Stimulated activated CD4-positive, alpha-beta T cell treated with anti-CD3 and anti-CD28 coated beads, Interleukin-1b, Interleukin-23, amount 100 ng/mL, for 24 hours (primary cell): ENCODE measurements around the gene CRB2.

Experiments used
- DNase-seq, 4 experiments: peaks; one replicate each; pipeline ENCODE4 v3.0.0-alpha.2; 2020; ENCODE audit warnings: low read depth in 4 of 4, low spot score in 1 of 4

CRB2 gene

DNA sequence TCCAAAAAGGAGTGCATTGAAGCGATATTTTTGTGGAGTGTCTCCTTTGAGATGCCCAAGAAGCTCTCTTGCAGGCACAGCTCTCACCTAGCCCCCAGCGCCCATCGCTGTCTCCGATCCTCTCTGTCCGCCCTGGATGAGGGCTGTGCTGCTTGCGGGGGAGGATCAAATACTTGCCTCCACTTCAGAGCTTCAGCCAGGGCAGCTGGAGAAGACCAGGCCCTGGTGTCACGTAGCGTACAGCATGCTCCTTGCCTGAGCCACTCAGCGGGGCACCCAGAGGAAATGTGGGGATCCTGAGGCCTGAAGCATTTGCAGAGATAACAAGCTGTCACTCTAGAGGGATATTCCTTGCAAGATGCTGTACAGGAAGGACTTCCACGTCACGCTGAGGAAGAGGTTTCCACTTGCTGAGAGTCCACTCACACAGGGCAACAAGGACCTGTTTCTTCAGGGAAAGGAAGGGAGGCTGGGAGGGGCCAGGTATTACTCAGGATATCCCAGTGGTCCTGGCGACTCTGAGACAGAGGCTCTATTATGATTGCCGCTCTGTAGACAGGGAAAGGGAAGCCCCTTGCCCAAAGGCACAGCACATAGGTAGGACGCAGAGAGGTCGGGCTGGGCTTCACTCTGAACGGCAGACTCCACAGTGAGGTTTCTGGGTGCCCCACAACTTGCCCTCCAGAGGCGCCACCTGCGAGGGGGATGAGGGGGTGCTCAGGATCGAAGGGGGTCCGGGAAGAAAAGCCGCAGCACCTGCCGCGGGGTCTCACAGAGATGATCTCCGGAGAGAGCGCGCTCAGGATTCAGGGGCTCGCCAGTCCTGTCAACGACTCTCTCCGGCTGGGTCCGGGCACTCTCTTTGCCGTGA, 64.0 kb downstream of the CRB2 start:
- DNase-seq: no peak

DNA sequence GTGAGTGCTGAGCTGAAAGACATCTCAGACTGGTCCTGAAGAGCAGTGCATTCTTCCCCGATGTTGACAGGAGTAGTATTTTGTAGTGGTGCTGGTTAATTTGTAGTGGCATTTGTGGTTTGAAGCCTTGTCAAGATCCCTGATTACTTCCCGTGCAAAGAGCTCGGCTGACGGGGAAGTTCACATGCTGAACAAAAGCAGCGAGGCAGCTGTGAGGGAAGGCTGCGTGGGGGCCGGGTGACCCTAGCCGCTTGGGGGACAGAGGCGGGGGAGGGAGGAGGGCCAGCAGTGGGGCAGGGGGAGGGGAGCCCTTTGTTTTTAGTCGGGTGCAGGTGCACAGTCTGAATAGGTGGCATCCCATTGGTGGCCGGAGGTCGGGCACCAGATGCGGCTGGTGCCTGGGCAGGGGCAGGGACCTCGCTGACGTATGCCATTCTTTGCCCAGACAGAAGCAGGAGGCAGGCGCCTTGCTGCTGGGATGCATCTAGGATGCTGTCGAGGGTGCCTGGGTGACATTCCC, 64.7 kb downstream of the CRB2 start:
- no peak for DNase-seq

DNA sequence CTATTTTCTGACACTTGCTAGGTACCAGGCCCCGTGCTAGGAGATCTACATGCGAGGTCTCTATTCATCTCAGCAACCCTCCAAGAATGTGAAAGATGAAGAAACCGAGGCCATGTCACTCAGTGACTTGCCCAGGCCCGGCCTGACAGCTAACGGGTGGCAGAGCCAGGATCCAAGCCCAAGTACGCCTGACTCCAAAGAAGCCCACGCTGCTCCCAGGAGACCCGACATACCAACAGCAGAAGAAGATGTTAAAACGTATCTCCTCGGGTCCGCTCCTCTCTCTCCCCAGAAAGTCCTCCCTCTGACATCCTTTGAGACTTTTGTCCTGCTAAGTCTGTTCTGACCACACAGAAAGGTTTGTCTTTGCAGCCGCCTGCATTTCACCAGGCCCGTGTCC, 65.2 kb downstream of the CRB2 start:
- no peak for DNase-seq

DNA sequence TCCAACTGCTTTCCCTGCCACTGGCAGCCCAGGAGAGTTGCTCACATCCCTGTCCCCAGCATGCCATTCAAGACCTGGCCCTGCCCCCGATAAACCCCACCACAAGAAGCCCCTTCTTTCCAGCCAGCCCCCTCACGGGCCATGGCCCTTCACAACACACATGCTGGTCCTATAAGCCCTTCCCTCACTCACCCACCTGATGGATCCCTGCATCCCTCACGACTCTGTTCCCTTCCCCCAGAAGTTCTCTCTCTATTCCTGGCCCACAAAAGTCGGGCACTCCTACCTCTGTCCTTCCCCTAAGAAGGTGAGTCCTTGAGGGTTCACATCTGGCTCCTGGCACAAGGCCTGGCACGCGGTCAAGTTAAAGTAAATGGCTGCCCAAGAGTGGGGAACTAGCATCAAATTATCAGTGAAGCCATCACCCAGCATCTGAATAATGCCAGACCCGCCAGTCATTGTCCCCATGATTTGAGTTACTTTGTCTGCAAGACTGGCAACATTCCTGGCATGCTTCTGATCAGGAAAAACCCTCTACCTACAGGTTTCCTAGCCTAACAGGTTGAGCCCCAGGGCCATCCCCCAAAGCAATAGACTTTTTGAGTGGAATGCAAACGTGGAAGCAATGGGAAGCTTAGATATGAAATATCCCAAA, 65.9 kb downstream of the CRB2 start:
- no peak for DNase-seq

DNA sequence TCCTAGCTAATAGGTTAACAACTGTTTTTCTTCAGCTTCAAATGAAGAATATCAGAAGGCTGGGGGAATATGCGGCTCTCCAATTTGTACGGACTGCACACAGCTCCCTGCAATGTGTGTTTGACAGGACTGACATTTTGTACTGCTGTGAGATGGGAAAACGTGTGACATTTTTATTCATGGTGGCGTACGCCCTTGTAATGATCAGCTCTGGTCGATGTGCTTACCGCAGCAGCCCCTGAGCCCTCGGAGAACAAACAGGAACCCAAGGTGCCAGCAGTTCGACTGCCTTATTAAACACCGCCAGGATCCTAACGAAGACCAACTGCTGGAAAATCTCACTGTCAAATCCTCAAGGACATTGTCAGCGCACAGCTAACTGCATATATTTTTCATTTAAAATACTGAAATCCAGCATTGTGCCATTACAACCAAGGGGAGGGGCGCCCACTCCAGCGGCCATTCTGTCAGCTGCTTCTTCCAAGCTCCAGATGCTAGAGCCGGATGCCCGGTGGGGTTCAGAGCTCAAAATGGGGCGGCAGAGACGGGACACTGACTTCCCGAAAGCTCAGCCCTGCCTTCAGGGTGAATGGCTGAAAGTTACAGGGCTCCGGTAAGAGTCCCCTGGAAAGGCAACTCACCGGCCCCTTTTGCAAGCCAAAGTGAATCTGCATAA, 66.8 kb downstream of the CRB2 start:
- no peak for DNase-seq

DNA sequence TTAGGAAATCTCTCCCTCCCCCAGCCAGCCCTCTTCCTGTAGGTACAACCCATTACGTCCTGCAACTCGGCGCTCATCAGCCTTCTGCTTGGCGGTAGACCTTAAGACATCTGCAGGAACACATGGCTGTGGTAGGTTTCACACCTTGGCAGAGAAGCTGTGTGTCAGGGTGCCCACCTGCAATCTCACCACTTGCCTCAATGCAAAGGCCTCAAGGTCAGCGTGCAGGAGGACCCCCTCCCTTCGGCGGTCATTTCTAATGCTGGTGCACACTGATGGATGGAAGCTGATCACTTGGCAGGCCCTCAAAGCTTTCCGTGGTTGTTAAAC, 67.3 kb downstream of the CRB2 start:
- no peak for DNase-seq

DNA sequence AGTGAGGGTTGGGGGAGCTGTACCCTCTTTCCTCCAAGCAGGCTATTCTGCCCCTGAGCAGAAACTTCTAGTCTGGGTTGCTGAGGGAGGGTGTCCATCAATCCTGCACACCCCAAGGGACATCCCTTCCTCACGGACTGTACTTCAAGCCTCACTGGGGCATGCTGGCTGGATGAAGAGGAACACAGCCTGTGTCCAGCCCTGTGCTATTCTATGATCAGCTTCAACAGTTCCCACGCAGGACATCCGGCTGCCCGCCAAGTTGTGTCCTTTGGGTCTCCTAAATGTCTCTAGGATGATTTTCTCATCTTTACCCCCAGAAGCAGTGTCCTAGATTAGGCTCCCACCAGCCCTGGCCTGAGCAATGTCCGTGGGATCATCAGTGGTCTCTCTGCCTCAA, 68.1 kb downstream of the CRB2 start:
- DNase-seq: no peak

DNA sequence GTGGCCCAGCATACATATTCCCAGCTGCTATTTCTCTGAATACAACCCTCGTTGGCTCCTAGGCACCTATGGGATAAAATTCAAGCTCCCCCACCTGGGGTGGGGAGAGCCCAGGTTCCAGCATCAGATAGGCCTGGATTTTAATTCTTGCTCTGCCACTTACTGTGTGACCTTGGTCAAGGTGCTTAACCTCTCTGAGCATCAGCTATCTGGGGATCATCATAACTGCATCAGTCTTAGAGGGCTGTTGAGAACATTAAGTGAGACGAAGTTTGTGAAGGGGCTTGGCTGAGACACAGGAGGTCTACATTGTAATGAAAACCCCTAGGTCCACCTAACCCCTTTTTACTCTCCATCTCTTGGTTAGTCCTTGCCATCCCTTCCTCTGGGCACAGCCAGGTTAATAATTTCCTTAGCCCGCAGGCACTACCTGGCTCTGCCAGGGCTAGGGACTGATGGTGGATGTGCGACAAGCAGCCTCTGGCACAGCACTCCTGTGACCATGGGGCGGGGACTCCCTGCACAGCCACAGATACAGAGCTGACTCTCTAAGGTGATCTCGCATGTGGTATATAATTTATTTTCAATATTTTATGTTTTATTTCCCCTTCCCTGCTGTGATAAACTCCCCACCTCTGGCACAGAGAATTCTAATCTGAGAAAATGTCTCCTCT, 68.7 kb downstream of the CRB2 start:
- no peak for DNase-seq

DNA sequence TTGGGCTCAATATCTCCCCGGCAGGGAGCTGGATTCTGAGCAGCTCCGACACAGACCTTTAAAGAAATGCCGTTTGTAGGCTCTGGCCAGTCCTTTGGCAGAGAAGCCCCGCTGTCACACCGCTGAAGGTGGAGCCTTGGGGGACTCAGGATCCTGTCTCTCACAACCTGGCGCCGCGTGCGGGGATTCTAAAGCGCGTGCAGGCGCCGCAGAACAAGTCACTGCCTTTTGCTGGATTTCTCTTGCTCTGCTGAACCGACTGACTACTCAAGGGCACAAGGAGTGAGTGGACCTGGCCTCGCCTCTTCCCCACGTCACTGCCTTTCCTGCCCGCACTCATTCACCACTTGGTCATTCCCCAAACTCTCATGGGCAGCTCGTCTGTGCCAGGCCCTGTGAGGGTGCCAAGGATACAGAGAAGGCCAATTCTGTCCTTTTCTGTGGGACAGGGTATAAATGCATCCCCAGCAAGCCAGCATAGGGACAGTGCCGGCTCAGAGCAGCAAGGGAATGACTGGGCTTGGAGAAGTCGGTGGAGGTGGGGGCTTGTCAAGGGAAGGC, 69.3 kb downstream of the CRB2 start:
- DNase-seq: no peak

DNA sequence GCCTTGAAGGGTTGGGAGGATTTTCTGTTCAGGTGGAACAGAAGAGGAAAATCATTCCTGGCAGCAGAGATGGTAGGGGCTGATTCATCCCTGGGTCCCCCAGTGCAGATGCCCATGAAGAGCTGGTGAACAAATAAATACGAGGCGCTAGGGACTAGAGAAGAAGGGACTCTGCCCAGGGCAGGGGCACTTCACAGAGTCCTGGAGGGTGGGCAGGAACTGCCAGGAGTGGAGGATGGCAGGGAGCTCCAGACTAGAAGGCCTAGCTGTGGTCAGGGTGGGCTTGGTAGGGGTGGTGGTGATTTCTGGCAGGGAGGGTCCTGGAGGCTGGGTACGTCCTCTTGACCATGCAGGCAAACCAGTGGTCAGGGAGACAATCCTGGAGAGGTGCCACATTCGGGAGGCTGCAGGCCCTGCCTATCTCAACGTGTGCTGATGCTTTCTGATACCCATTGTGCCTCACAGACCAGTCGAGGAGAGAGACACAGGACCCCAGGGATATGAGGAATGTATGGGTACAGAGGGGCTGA, 69.9 kb downstream of the CRB2 start:
- DNase-seq: no peak

DNA sequence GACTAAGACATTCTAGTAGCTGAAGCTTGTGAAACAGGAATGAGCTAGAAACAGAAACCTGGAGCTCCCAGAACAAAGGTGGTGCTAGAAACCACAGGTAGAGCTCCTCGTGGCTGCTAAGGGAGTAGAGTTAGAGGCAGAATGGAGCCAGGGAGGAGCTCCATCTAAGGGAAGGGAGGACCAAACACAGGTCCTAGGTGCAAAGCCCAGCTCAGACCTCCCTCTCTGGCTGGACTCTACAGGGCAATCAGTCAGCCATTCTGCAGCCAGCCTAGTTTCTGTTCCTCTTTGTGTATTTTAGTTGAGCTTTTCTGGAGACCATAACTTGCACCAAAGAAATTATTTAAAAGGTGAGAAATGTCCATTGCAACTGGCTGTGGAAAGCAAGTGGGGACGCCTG, 70.4 kb downstream of the CRB2 start:
- no peak for DNase-seq
